Inferior parietal cortex (tissue), 1 donor: ENCODE results near the gene EDC4.
A peak's percentile ranks its signal among the peaks of the same experiment; 100 is the strongest.
"Not testable (repeated sequence)": the region's sequence is repeated elsewhere in the genome, so short reads cannot be mapped to it uniquely, and the experiment has no call there.

Source experiments
- DNase-seq: peaks from one replicate; pipeline ENCODE4 v3.0.0-alpha.2; 2016; ENCODE audit errors: extremely low spot score

The EDC4 gene

DNA sequence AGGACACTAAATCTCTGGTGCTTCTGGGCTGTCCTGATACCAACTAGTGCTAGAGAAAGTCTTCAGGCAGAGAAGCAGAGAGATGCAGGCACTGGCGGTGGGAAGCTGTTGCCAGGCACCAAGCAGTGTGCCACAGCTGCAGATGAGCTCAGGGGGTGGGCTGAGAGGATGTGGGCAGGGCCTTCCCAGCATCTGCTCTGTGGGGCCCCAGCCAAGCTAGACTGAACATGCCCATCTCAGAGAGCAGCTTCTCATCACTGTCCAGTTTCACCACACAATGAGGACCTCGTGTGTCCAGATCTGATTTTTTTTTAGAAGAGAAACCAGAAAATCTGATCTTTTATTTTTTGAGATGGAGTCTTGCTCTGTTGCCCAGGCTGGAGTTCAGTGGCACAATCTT lies 37.3 kb downstream of the EDC4 start:
- DNase-seq = peak; percentile 73

DNA sequence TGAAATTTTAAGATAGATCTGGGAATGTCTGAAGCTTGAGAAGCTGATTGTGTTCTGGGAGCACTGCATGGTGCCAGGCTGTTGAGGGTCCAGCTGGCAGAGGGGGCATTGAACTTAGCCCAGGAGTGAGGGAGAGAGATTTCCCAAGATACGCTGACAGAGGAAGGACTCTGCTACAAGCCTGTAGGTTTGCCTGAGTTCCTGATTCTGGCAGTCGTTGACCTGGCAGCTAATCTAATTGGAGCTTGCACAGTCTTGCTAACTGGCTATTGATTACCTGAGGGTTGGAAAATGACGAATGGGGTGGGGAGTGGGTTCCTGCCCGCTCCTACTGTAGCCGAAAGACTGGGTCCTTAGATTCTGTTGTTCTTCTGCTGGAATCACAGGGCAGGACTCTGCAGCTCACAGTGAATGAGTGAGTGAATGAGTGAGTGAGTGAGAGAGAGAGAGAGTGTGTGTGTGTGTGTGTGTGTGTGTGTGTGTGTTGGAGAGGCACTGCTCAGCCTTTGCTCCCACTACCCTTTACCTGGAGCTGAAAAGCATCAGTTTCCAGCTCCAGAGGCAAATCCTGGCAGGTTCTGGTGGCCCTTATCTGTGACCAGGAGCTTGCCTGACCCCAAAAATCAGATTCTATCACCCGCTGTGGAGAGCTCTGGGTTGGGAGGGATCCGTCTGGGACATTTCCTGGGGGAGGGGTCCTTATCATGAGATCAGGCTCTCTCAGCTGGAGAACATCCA lies 42.1 kb downstream of the EDC4 start:
- no peak for DNase-seq

DNA sequence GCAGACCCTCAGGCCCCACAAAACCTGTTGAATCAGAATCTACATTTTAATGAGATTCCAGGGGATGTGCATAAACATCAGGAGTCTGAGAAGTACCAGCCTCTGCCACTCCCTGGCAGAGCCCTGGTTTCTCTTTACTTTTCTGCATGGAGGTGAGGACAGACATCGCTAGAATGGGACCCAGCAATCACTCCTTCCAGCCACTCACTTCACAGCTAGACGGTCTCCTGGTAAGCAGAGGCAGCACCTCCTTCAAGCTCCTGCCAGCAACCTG lies 42.6 kb downstream of the EDC4 start:
- DNase-seq = not testable (repeated sequence)

DNA sequence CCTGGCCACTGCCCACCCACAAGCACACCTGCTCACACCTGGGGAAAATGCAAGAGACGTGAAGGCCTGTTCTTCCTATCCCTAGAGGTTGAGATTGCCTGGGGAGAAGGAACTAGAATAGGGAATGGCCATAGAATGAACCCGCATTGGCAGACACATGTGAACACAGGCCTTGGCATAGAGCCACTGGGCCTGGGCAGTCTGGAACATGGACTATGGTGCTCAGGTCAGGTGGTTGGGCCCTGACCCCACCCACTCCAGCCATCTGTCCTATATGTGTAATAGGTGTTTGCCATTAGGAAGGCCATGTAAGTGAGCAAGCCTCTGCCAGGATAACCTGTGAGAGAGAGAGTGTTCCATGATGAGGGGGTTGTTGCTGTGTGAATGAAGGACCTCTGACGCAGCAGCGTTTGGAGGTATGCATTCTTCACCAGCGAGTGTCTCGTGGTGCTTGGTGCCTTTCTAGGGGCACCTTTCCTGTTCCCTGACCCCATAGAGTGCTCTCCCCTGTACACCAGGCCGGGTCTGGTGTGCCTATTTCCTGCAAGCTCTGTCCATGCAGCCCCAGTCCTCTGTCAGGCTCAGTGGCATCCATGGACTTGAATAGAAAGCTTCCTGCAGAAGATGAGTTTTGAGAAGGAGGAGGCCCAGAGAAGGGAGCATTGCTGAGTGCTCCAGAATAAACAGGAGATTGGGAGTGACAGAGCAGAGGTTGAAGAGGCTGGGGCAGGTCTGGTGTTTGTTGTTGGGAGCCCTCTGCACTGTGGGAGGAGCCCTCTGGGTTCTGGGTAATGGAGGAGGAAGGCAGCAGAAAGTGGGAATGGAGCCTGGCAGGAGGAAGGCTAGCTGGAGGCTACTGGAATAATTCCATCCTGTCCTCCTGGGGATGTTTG lies 43.2 kb downstream of the EDC4 start:
- no peak for DNase-seq

DNA sequence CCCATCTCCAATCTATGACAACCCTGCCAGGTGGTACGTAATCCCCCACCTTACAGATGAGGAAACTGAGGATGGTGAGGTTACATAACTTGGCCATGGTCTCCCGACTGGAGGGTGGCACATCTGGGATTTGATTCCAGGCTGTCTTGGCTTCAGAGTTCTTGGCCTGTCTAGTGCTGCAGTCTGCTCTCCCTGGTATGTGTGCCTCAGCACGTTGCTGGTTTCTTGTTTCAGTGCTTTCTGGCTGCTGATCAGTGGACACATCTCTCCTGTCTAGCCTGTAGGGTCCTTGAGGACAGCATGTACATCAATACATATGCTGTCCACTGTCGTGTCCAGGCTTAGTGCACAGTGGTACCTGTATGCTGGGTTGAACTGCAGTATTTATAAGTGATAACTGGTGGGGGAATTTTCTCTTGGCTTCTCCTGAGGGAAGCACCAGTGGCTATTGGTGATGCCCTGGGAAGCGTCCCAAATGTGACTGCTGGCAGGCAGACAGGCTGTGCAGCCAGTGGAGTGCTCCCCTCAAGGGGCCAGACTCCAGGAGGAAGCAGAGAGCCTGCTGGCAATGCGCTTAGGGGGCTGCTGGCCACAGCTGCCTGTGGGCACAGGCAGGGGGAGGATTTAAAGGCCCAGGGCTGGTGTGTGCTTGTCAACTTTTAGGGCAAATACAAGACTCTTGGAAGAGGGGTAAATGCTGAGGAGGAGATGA lies 44.4 kb downstream of the EDC4 start:
- DNase-seq = no peak

DNA sequence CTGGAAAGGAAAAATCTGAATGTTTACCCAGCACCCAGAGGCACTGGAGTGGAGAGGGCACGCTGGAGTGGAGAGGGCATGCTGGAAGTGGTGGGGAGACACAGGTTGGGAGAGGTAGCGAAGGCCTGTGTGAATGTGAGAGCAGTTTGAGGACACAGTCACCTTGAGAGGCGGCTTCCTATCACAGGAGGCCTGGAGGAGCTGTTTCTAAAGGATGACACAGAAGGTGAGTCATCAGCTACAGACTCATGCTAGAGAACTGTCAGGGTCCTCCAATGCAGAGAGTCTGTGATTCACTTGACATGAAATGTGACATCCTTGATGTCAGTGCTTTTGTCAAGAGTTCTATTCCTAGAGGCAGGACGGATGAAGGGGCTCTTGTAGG lies 45.0 kb downstream of the EDC4 start:
- DNase-seq = peak; percentile 58

DNA sequence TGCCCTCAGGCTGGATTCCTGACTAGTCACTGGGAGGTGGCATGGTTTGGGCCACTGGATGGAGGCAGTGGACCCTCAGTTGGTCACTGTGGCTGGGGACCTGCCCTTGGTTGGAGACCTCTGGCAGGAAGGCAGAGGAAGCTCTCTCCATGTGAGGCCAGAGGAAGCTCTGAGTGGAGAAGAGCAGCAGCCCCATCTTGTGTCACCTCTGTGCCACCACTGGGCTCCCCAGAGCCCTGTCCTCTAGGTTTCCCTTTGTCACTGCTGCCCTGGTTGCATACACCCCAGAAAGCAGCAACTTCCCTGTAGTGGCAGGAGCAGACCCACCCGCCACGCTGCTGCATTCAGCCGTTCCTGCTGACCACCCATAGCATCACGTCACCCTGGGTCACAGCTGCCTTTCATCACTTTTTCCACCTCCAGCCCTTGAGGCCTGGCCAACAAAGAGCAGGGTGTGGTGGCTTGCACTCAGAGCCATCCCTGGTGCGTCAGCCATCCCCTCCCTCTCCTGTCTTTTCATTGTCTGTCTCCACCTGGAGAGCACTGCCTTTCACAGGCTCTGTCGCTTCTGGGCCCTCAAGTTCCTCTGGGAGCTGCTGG lies 46.9 kb downstream of the EDC4 start:
- no peak for DNase-seq

DNA sequence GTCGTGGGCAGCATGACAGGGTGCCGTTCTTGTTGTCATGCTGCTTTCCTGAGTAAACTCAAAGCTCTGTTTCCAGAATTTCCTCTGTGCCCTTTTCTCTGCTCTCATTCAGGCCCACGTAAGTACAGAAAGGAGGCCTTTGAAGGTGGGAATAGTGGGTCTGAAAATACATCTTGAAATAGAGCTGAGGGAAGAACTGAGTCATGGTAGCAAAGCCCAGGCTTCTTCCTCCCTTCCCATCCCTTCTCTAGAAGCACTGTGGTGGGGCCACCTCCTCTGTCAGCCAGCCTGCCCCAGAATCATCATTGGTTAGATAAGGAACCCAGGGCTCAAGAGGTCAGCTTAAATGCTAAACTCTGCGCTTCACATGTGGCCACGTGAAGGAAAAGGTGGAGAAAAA lies 49.4 kb downstream of the EDC4 start:
- DNase-seq = no peak

DNA sequence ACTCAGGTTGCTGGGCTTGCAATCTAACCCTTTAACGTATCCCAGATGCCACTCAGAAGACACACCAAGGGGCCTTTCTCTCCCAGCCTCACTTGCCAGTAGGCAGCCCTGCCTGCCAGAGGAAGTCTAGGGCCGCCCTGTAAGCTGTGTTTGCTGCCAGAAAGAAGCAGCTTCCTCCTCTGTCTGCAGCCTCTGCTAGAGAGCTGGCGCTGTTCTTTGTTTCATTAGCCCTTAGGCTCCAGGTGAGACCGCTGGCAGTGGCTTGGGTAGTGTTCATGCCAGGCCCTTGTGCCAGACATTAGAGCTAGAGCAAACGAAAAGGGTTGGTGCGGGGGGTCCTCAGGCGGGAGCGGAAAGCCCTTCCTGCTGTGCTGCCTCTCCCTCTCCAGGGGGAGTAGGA lies 49.9 kb downstream of the EDC4 start:
- DNase-seq = no peak

DNA sequence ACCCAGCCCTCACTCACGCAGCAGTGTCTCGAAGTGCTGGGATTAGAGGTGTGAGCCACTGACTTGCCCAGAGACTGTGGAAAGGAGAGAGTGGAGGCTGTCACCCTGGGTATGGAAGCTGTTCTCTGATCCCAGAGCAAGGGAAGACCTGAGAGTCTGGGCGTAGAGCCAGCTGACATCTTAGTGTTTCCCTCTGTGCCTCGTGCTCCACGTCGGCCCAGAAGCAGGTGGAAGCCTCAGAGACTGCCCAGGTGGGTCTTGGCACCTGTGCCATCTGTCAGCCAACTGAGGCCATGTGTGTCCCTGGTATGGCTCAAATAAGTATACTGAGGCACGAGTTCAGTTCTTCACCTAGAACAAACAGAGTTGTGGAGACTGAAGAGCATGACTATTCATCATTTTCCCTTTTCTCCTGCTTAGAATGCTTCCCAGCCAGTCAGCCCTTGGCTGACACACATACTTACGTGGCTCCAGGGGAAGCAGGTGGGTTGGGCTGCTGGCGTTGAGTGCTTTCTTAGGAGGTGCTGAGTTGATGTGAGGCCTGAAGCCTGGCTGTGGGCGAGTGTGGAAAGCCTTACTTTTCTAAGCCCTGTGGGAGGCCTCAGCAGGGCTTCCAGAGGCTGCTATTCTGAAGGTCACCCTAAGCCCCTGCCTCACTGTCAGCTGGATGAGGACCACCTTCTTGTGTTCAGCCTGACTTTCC lies 50.7 kb downstream of the EDC4 start:
- peak; percentile 33 for DNase-seq

DNA sequence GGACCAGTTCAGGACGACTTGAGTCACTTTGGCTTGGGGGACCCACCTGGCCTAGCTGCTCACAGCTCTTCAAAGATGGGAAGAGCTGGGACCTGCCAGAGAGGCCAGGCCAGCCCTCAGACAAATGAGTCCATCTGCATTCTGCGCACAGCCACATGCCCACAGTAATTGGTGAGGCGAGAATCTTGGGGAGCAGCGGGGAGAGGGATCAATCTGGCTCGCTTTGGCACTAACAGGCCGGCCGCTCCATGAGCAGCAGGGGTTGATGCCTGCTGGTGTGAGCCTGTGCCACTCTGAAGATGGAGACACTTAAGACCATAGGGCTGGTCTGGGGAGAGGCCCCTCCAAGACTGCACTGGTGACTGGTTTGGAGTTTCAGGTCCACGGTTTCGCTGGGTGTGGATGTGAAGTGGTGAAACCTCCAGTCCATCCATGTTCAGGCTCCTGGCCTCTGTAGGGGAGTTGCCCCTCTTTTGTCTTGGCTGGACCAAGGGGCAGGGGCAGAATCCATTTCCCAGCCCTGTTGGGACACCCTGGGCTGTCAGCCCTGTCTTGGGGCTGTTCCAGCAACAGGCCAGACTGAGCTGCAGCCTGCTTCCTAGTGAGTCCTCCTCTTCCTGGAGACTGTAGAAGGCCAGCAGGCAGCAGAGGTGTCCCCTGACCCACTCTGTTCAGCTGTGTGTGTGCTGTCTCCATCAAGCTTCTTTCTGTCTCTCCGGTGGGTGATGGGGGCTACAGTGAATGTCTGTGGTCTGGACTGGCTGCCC lies 51.5 kb downstream of the EDC4 start:
- DNase-seq = no peak

DNA sequence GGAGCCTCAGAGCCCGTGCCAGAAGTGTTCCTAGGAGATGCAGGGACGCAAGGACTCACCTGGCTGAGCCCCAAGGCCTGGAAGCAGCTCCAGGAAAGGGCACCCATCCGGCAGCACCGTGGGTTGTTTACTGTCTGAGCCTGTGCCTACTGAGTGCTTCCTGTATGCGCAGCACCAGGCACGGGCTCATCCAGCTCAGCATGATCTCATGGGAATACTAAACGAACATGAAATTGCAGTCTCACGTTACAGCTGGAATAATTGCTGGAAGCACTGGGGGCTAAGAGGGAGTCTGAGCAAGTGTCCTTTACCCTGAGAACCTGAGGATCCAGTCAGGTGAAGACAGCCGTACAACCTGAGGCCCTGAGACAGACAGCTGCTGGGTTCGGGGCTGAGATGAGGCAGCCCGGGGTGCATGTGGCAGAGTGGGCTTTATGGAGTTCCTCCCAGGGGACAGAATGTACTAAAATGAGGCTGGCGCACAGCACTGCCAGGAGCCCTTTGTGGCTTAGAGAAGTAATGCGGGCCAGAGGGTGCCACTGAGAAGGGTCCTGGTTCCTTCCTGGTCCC lies 53.4 kb downstream of the EDC4 start:
- peak; percentile 60 for DNase-seq

DNA sequence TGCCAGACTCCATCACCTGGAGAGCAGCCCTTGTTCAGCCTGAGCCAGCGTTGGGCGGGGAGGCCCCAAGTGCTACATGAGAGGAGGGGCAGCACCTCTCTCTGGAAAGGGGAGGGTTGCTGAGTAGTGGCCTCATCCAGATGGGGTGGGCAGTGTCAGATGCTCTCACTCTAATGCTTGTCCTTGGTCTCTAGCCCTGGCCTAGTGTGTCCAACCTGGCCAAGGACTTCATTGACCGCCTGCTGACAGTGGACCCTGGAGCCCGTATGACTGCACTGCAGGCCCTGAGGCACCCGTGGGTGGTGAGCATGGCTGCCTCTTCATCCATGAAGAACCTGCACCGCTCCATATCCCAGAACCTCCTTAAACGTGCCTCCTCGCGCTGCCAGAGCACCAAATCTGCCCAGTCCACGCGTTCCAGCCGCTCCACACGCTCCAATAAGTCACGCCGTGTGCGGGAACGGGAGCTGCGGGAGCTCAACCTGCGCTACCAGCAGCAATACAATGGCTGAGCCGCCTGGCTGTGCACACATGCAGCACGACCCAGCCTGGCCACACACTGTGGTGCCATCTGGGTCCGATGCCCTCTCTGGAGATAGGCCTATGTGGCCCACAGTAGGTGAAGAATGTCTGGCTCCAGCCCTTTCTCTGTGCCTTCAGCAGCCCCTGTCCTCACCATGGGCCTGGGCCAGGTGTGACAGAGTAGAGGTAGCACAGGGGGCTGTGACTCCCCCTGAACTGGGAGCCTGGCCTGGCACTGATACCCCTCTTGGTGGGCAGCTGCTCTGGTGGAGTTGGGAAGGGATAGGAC lies 54.5 kb downstream of the EDC4 start:
- no peak for DNase-seq

DNA sequence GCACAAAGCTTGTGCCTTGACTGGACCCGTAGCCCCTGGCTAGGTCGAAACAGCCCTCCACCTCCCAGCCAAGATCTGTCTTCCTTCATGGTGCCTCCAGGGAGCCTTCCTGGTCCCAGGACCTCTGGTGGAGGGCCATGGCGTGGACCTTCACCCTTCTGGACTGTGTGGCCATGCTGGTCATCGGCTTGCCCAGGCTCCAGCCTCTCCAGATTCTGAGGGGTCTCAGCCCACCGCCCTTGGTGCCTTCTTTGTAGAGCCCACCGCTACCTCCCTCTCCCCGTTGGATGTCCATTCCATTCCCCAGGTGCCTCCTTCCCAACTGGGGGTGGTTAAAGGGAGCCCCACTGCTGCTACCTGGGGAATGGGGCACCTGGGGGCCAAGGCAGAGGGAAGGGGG lies 55.3 kb downstream of the EDC4 start:
- no peak for DNase-seq

DNA sequence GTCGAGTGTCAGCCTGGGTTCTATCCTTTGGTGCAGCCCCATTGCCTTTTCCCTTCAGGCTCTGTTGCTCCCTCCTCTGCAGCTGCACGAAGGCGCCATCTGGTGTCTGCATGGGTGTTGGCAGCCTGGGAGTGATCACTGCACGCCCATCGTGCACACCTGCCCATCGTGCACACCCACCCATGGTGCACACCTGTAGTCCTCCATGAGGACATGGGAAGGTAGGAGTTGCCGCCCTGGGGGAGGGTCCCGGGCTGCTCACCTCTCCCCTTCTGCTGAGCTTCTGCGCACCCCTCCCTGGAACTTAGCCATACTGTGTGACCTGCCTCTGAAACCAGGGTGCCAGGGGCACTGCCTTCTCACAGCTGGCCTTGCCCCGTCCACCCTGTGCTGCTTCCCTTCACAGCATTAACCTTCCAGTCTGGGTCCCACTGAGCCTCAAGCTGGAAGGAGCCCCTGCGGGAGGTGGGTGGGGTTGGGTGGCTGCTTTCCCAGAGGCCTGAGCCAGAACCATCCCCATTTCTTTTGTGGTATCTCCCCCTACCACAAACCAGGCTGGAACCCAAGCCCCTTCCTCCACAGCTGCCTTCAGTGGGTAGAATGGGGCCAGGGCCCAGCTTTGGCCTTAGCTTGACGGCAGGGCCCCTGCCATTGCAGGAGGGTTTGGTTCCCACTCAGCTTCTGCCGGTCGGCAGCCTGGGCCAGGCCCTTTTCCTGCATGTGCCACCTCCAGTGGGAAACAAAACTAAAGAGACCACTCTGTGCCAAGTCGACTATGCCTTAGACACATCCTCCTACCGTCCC lies 55.9 kb downstream of the EDC4 start:
- peak; percentile 81 for DNase-seq

DNA sequence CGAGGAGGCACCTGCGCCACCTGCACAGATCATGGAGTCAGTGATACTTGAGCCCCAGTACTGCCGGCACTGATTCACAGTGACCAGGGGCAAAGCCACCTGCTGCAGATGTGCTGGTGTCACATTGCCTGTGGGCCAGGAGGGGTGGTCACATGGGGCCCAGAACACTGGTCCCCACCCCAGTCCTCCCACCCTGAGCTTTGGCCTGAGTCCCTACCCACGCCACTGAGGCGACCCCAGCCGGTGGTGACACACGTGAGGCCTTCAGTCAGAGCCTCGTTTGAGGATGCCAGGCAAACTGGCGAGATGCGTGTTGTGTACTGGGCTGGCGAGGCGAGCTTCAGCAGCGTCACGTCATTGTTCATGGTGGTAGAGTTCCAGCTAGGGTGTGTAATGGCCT lies 57.3 kb downstream of the EDC4 start:
- DNase-seq = no peak

DNA sequence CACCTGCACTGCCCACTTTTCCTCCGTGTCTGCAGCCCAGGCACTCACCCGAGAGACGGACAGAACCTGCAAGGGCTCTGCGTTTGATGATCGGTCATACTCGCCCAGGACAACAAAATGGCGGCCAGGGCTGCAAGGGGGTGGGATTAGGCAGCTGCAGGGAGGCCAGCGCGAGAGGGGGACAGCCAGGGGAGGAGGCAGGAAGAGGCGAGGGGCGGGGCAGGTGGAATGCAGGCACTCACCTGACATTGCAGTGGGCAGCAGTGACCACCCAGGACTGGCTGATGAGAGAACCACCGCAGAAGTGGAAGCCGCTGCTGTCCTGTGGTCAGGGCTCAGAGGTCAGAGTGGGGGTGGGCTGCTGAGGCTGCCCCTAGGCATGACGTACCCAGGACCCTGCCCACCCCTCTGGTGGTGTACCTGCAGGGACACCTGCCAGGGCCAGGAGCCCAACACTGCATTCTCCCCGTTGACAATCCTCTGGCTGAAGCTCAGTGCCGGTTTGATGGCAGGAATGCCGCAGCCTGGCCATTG lies 57.9 kb downstream of the EDC4 start:
- DNase-seq = no peak
